Ascending aorta (tissue), 2 donors: ENCODE data around the gene VRK2. TPM values are rescaled to one million over a fixed set of nuclear protein-coding genes. Genes with fewer than 3 reads are reported as not detected.

Experiments used
- DNase-seq, 2 donors: peaks; one replicate each; pipeline ENCODE4 v3.0.0-alpha.2; 2019; ENCODE audit warnings: low spot score in 2 of 2
- H3K27ac ChIP-seq, 2 donors: fragments of 200-600 bp; sonication (generic); one replicate each; pipeline ENCODE4 v1.5.1; 2016 to 2017; ENCODE audit warnings: mild to moderate bottlenecking in 1 of 2
- H3K27me3 ChIP-seq: fragments of 200-600 bp; sonication (generic); one replicate; pipeline ENCODE4 v1.5.1; 2017
- H3K36me3 ChIP-seq, 2 donors: fragments of 200-600 bp; sonication (generic); one replicate each; pipeline ENCODE4 v1.5.1; 2016
- H3K4me1 ChIP-seq, 2 donors: fragments of 200-600 bp; sonication (generic); one replicate each; pipeline ENCODE4 v1.5.1; 2016 to 2017; ENCODE audit warnings: mild to moderate bottlenecking in 1 of 2
- H3K4me3 ChIP-seq, 2 donors: fragments of 200-600 bp; sonication (generic); one replicate each; pipeline ENCODE4 v1.5.1; 2016 to 2017; ENCODE audit warnings: mild to moderate bottlenecking in 1 of 2
- H3K9me3 ChIP-seq, 2 donors: fragments of 200-600 bp; sonication (generic); one replicate each; pipeline ENCODE4 v1.5.1; 2016
- CTCF ChIP-seq, 3 experiments: fragments of 200-600 bp in 2 of 3; fragments of 450-650 bp in 1 of 3; sonication (generic) in 2 of 3; IDR thresholded peaks; one replicate each; pipeline ENCODE4 v1.5.1; 2016 to 2019; ENCODE audit warnings: antibody characterized with exemption in 3 of 3, mild to moderate bottlenecking in 1 of 3, moderate library complexity in 1 of 3
- intact Hi-C: fragments of 100-400 bp; cut with DNase I; formaldehyde crosslinking; loops from one replicate; pipeline ENCODE4 v1.15.1; 2023
- total RNA-seq: library from RNA; depleted of rRNA; stranded (reverse); fragments of >200 nt; gene quantifications from one replicate; pipeline ENCODE4 v1.1.0, GENCODE V29; 2016

Gene VRK2
- total RNA-seq, 1 donor from 2014 or later: 15.8 TPM

- no peaks in the 10 kb centered on the region for H3K36me3 ChIP-seq
- peaks cover 0 to 20% of the 10 kb centered on the region in 2 donors for H3K9me3 ChIP-seq
- no peak overlapping the region for H3K4me3 ChIP-seq
- no peak for DNase-seq
- no peak overlapping the region for H3K27ac ChIP-seq
- intact Hi-C loops: no loop called here
- no peaks in the 10 kb centered on the region for H3K4me1 ChIP-seq
- H3K27me3 ChIP-seq: no peaks in the 10 kb centered on the region
- no peak for TF ChIP-seq CTCF (IDR thresholded peaks at IDR 0.05)
Observed at GRCh38 chr2:58098254-58099095, 51.9 kb downstream of the VRK2 start.

GRCh38 chr2:58099096-58099769, 52.6 kb downstream of the VRK2 start:
- H3K4me3 ChIP-seq: no peak overlapping the region
- TF ChIP-seq CTCF (IDR thresholded peaks at IDR 0.05): no peak
- H3K27ac ChIP-seq: no peak overlapping the region
- no peaks in the 10 kb centered on the region for H3K36me3 ChIP-seq
- H3K4me1 ChIP-seq: no peaks in the 10 kb centered on the region
- no peaks in the 10 kb centered on the region for H3K27me3 ChIP-seq
- no peak for DNase-seq
- H3K9me3 ChIP-seq: peaks cover 0 to 20% of the 10 kb centered on the region in 2 donors
- intact Hi-C loops: no loop called here

GRCh38 chr2:58101500-58101899, 54.9 kb downstream of the VRK2 start:
- intact Hi-C loops: no loop called here
- no peaks in the 10 kb centered on the region for H3K4me1 ChIP-seq
- no peak for DNase-seq

GRCh38 chr2:58106896-58107295, 60.3 kb downstream of the VRK2 start:
- no peak for DNase-seq
- Histone ChIP-seq H3K36me3 (no peaks in the 10 kb centered on the region), H3K4me1 (no peaks in the 10 kb centered on the region), H3K9me3 (no peaks in the 10 kb centered on the region), H3K4me3 (no peak overlapping the region), H3K27ac (no peak overlapping the region), H3K27me3 (no peaks in the 10 kb centered on the region)
- no peak for TF ChIP-seq CTCF (IDR thresholded peaks at IDR 0.05)
- intact Hi-C loops: no loop called here

More at GRCh38 chr2:58101500-58101899, 54.9 kb downstream of the VRK2 start:
- no peaks in the 10 kb centered on the region for H3K36me3 ChIP-seq
- no peaks in the 10 kb centered on the region for H3K27me3 ChIP-seq
- H3K27ac ChIP-seq: no peak overlapping the region
- no peak for TF ChIP-seq CTCF (IDR thresholded peaks at IDR 0.05)
- H3K4me3 ChIP-seq: no peak overlapping the region
- no peaks in the 10 kb centered on the region for H3K9me3 ChIP-seq

GRCh38 chr2:58107803-58108710, 61.5 kb downstream of the VRK2 start:
- Histone ChIP-seq H3K27ac (no peak overlapping the region), H3K4me1 (no peaks in the 10 kb centered on the region), H3K4me3 (no peak overlapping the region), H3K27me3 (no peaks in the 10 kb centered on the region), H3K36me3 (no peaks in the 10 kb centered on the region), H3K9me3 (no peaks in the 10 kb centered on the region)
- TF ChIP-seq CTCF (IDR thresholded peaks at IDR 0.05): no peak
- no peak for DNase-seq
- intact Hi-C loops: no loop called here
